ENCODE results near the gene FBN3. TPM values are rescaled to one million over a fixed set of nuclear protein-coding genes. Genes with fewer than 3 reads are reported as not detected.

Gene FBN3
- polyA plus RNA-seq, 3 donors = not detected

DNA sequence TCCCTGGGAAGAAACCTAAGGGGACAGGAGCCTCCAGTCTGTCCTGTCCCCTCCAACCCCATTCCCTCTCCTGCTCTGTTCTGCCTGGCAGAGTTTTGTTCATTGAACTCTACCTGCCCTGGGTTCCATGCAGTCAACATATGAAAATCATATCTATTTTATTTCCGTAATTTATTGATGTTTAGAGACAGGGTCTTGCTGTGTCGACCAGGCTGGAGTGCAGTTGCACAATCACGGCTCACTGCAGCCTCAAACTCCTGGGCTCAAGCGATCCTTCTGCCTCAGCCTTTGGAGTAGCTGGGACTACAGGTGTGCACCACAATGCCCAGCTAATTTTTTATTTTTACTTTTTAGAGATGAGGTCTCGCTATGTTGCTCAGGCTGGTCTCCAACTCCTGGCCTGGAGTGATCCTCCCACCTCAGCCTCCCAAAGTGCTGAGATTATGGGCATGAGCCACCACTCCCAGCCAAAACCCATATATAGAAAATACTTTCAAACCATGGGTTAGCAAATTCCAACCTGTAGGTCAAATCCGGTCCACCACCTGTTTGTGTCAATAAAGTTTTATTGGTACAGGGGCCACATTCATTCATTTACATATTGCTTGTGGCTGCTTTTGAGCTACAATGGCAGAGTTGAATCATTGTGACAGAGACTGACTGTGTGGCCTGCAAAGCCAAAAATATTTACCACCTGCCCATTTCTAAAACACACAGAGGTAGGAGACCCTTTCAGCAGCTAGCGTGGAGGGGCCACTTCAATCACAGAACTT lies 39.3 kb downstream of the FBN3 start:
- H3K79me2 ChIP-seq (ENCODE audit: insufficient read depth, low read length) = no peaks in the 10 kb centered on the region

DNA sequence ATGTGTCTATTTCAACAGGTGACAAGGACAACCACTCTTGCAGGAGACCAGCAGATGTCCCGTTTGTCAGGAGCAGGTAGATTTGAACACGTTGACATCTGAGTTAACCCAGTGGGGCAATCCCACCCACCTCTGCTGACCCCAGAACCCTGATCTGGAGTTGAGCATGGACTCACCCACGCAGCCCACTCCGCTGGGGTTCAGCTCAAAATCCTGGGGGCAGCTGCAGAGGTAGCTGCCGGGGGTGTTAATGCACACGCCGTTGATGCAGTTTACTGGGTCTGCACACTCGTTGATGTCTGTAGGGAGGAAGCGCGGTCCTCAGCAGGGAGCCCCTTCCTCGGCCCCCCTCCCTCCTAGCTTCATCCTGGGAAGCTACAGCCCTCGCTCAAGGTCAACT lies 39.9 kb downstream of the FBN3 start:
- H3K27ac ChIP-seq (ENCODE audit: low read depth in 1 of 2, low read length in 2 of 2) = no peak overlapping the region
- no peaks in the 10 kb centered on the region for H3K9me3 ChIP-seq (replicated peaks in 1 of 2; ENCODE audit: control insufficient read depth in 1 of 2, insufficient read depth in 1 of 2, low read length in 2 of 2)
- H3K79me2 ChIP-seq (ENCODE audit: insufficient read depth, low read length) = no peaks in the 10 kb centered on the region
- H3K4me2 ChIP-seq (replicated peaks; ENCODE audit: extremely low read depth, low read length, poor library complexity, severe bottlenecking) = no peak overlapping the region
- Mint-ChIP-seq H3K27me3 (ENCODE audit: low read depth in 3 of 3) (peaks cover 12 to 13% (median 13%) of the 10 kb centered on the region in 3 donors), H3K27ac (no peak overlapping the region), H3K36me3 (no peaks in the 10 kb centered on the region), H3K9me3 (peaks cover 0 to 8% (median 7%) of the 10 kb centered on the region in 7 donors), H3K4me3 (no peak overlapping the region), H3K4me1 (no peaks in the 10 kb centered on the region)
- no peaks in the 10 kb centered on the region for H3K4me1 ChIP-seq (ENCODE audit: control insufficient read depth in 1 of 2, insufficient read depth in 2 of 2, low read length in 2 of 2)
- WGBS (ENCODE audit: insufficient coverage) = 63% methylated on average over 6 of the region's 12 CpGs
- H4K20me1 ChIP-seq (ENCODE audit: insufficient read depth, low read length) = no peaks in the 10 kb centered on the region
- DNase-seq = no peak
- no peaks in the 10 kb centered on the region for H3K27me3 ChIP-seq (ENCODE audit: control insufficient read depth in 2 of 2, insufficient read depth in 2 of 2, low read length in 2 of 2)
- no peak overlapping the region for H2AFZ ChIP-seq (ENCODE audit: insufficient read depth, low read depth, low read length, poor library complexity, severe bottlenecking)
- no peak overlapping the region for H3K4me3 ChIP-seq (replicated peaks in 1 of 3; ENCODE audit: low read depth in 2 of 3, low read length in 3 of 3)
- intact Hi-C loops (cut with micrococcal nuclease) = no loop called here
- H3K36me3 ChIP-seq (replicated peaks in 1 of 2; ENCODE audit: control insufficient read depth in 1 of 2, insufficient read depth in 2 of 2, low read length in 2 of 2) = no peaks in the 10 kb centered on the region
- H3K9ac ChIP-seq (ENCODE audit: insufficient read depth, low read length, poor library complexity, severe bottlenecking) = no peak overlapping the region
- no peak for TF ChIP-seq CTCF (IDR thresholded peaks at IDR 0.05)

More for the DNA sequence above, 39.3 kb downstream of the FBN3 start:
- intact Hi-C loops (cut with micrococcal nuclease) = no loop called here
- Histone ChIP-seq H4K20me1 (ENCODE audit: insufficient read depth, low read length) (no peaks in the 10 kb centered on the region), H3K4me3 (replicated peaks in 1 of 3; ENCODE audit: low read depth in 2 of 3, low read length in 3 of 3) (no peak overlapping the region), H2AFZ (ENCODE audit: insufficient read depth, low read depth, low read length, poor library complexity, severe bottlenecking) (no peak overlapping the region), H3K4me2 (replicated peaks; ENCODE audit: extremely low read depth, low read length, poor library complexity, severe bottlenecking) (no peak overlapping the region), H3K9me3 (replicated peaks in 1 of 2; ENCODE audit: control insufficient read depth in 1 of 2, insufficient read depth in 1 of 2, low read length in 2 of 2) (no peaks in the 10 kb centered on the region), H3K4me1 (ENCODE audit: control insufficient read depth in 1 of 2, insufficient read depth in 2 of 2, low read length in 2 of 2) (no peaks in the 10 kb centered on the region), H3K9ac (ENCODE audit: insufficient read depth, low read length, poor library complexity, severe bottlenecking) (no peak overlapping the region), H3K27me3 (ENCODE audit: control insufficient read depth in 2 of 2, insufficient read depth in 2 of 2, low read length in 2 of 2) (no peaks in the 10 kb centered on the region), H3K36me3 (replicated peaks in 1 of 2; ENCODE audit: control insufficient read depth in 1 of 2, insufficient read depth in 2 of 2, low read length in 2 of 2) (no peaks in the 10 kb centered on the region), H3K27ac (ENCODE audit: low read depth in 1 of 2, low read length in 2 of 2) (no peak overlapping the region)
- Mint-ChIP-seq H3K4me3 (no peak overlapping the region), H3K36me3 (no peaks in the 10 kb centered on the region), H3K9me3 (peaks cover 0 to 8% (median 5%) of the 10 kb centered on the region in 7 donors), H3K27ac (no peak overlapping the region), H3K27me3 (ENCODE audit: low read depth in 3 of 3) (peaks cover 12 to 13% (median 13%) of the 10 kb centered on the region in 3 donors), H3K4me1 (no peaks in the 10 kb centered on the region)
- no peak for DNase-seq
- 81% methylated on average over 3 of the region's 7 CpGs for WGBS (ENCODE audit: insufficient coverage)
- no peak for TF ChIP-seq CTCF (IDR thresholded peaks at IDR 0.05)
